Activated T-cell treated with anti-CD3 and anti-CD28 coated beads, Interleukin-2, amount 50 U/mL, for 72 hours (primary cell): ENCODE measurements around the gene RAB12. TPM values are rescaled to one million over a fixed set of nuclear protein-coding genes. Genes with fewer than 3 reads are reported as not detected.
A peak's percentile ranks its signal among the peaks of the same experiment; 100 is the strongest.
"Not testable (repeated sequence)": the region's sequence is repeated elsewhere in the genome, so short reads cannot be mapped to it uniquely, and the experiment has no call there.

Source experiments
- ATAC-seq, 2 donors: fragments of 150-1000 bp; cut with Tn5 transposase; replicated peaks in 1 of 2; 2 replicates each; pipeline ENCODE4 v1.10.0; 2021; ENCODE audit warnings: moderate library complexity in 2 of 2, mild to moderate bottlenecking in 1 of 2
- DNase-seq, 2 donors: peaks; one replicate each; pipeline ENCODE4 v3.0.0; 2021 to 2022; ENCODE audit warnings: mixed read lengths in 1 of 2
- H3K27ac Mint-ChIP-seq: one replicate; pipeline ENCODE4 v1.8.0; 2022; ENCODE audit warnings: mild to moderate bottlenecking, moderate library complexity, mixed read lengths
- H3K27me3 Mint-ChIP-seq: one replicate; pipeline ENCODE4 v1.8.0; 2022; ENCODE audit warnings: low read depth, mixed read lengths
- H3K36me3 Mint-ChIP-seq, 2 donors: one replicate each; pipeline ENCODE4 v1.8.0; 2022; ENCODE audit warnings: mixed read lengths in 2 of 2, mild to moderate bottlenecking in 1 of 2; ENCODE audit not compliant: insufficient read depth in 2 of 2
- H3K4me1 Mint-ChIP-seq: one replicate; pipeline ENCODE4 v1.8.0; 2022; ENCODE audit warnings: low read depth, mixed read lengths
- H3K4me3 Mint-ChIP-seq, 2 donors: one replicate each; pipeline ENCODE4 v1.8.0; 2022; ENCODE audit warnings: mild to moderate bottlenecking in 2 of 2, mixed read lengths in 2 of 2, moderate library complexity in 2 of 2
- H3K9me3 Mint-ChIP-seq, 2 donors: one replicate each; pipeline ENCODE4 v1.8.0; 2022; ENCODE audit warnings: mixed read lengths in 2 of 2
- total RNA-seq, 2 donors: library from RNA; stranded (reverse); gene quantifications; one replicate each; pipeline ENCODE4 v1.2.3, GENCODE V29; 2022

RAB12 gene
- total RNA-seq, 2 donors from 2014 or later: 14.5 to 15.0 TPM

GRCh38 chr18:8634508-8634907 lies 25.3 kb downstream of the RAB12 start:
- Mint-ChIP-seq H3K9me3 (no peaks in the 10 kb centered on the region), H3K36me3 (peaks cover under 1 to 20% of the 10 kb centered on the region in 2 donors), H3K4me1 (no peaks in the 10 kb centered on the region), H3K27ac (no peak overlapping the region), H3K27me3 (no peaks in the 10 kb centered on the region), H3K4me3 (no peak overlapping the region)
- no peak for DNase-seq
- ATAC-seq: no peak

- ATAC-seq (no peak), DNase-seq (no peak)
- Mint-ChIP-seq H3K27me3 (no peaks in the 10 kb centered on the region), H3K4me1 (no peaks in the 10 kb centered on the region), H3K27ac (peak overlapping the region; percentile 2), H3K36me3 (peaks cover 4 to 23% of the 10 kb centered on the region in 2 donors), H3K4me3 (no peak overlapping the region), H3K9me3 (no peaks in the 10 kb centered on the region)
Observed at GRCh38 chr18:8635087-8635486, 25.9 kb downstream of the RAB12 start.

GRCh38 chr18:8639762-8640161 lies 30.5 kb downstream of the RAB12 start:
- Mint-ChIP-seq H3K4me1 (peaks cover 6% of the 10 kb centered on the region), H3K27ac (no peak overlapping the region), H3K27me3 (no peaks in the 10 kb centered on the region), H3K4me3 (no peak overlapping the region), H3K36me3 (peaks cover 8 to 25% of the 10 kb centered on the region in 2 donors), H3K9me3 (no peaks in the 10 kb centered on the region)
- no peak for DNase-seq
- no peak for ATAC-seq

- ATAC-seq (no peak), DNase-seq (no peak)
- Mint-ChIP-seq H3K4me3 (no peak overlapping the region), H3K27me3 (peaks cover 8% of the 10 kb centered on the region), H3K4me1 (peaks cover 6% of the 10 kb centered on the region), H3K9me3 (no peaks in the 10 kb centered on the region), H3K27ac (no peak overlapping the region), H3K36me3 (peaks cover 8 to 15% of the 10 kb centered on the region in 2 donors)
Observed at GRCh38 chr18:8643326-8643878, 34.2 kb downstream of the RAB12 start.

- DNase-seq, H3K4me1 Mint-ChIP-seq, H3K9me3 Mint-ChIP-seq, ATAC-seq, H3K36me3 Mint-ChIP-seq, H3K27ac Mint-ChIP-seq, H3K4me3 Mint-ChIP-seq: not testable (repeated sequence)
- peaks cover 27% of the 10 kb centered on the region for H3K27me3 Mint-ChIP-seq
Observed at GRCh38 chr18:8647359-8647758, 38.1 kb downstream of the RAB12 start.

GRCh38 chr18:8651478-8652261 lies 42.4 kb downstream of the RAB12 start:
- H3K9me3 Mint-ChIP-seq, H3K36me3 Mint-ChIP-seq, ATAC-seq, H3K27ac Mint-ChIP-seq, DNase-seq, H3K4me3 Mint-ChIP-seq, H3K4me1 Mint-ChIP-seq: not testable (repeated sequence)
- peaks cover 49% of the 10 kb centered on the region for H3K27me3 Mint-ChIP-seq

GRCh38 chr18:8654503-8655451 lies 45.5 kb downstream of the RAB12 start:
- no peak for ATAC-seq
- no peak overlapping the region for H3K27ac Mint-ChIP-seq
- DNase-seq: no peak

GRCh38 chr18:8656232-8656631 lies 47.0 kb downstream of the RAB12 start:
- ATAC-seq (no peak), DNase-seq (no peak)
- Mint-ChIP-seq H3K4me3 (no peak overlapping the region), H3K36me3 (no peaks in the 10 kb centered on the region), H3K9me3 (no peaks in the 10 kb centered on the region), H3K27ac (no peak overlapping the region), H3K27me3 (peaks cover 29% of the 10 kb centered on the region), H3K4me1 (no peaks in the 10 kb centered on the region)

More at GRCh38 chr18:8654503-8655451, 45.5 kb downstream of the RAB12 start:
- no peaks in the 10 kb centered on the region for H3K9me3 Mint-ChIP-seq
- H3K4me3 Mint-ChIP-seq: no peak overlapping the region
- H3K36me3 Mint-ChIP-seq: no peaks in the 10 kb centered on the region
- H3K27me3 Mint-ChIP-seq: peaks cover 41% of the 10 kb centered on the region
- no peaks in the 10 kb centered on the region for H3K4me1 Mint-ChIP-seq

- H3K27me3 Mint-ChIP-seq: peaks cover 22% of the 10 kb centered on the region
- H3K36me3 Mint-ChIP-seq: no peaks in the 10 kb centered on the region
- H3K4me1 Mint-ChIP-seq: no peaks in the 10 kb centered on the region
- no peaks in the 10 kb centered on the region for H3K9me3 Mint-ChIP-seq
- DNase-seq (no peak), ATAC-seq (no peak)
- H3K4me3 Mint-ChIP-seq: no peak overlapping the region
- H3K27ac Mint-ChIP-seq: no peak overlapping the region
Observed at GRCh38 chr18:8657050-8657820, 48.0 kb downstream of the RAB12 start.

- DNase-seq (no peak), ATAC-seq (no peak)
- H3K36me3 Mint-ChIP-seq: no peaks in the 10 kb centered on the region
- no peak overlapping the region for H3K27ac Mint-ChIP-seq
- no peaks in the 10 kb centered on the region for H3K4me1 Mint-ChIP-seq
- H3K27me3 Mint-ChIP-seq: peaks cover 25% of the 10 kb centered on the region
- no peak overlapping the region for H3K4me3 Mint-ChIP-seq
- no peaks in the 10 kb centered on the region for H3K9me3 Mint-ChIP-seq
Observed at GRCh38 chr18:8657873-8658470, 48.7 kb downstream of the RAB12 start.

- no peak for ATAC-seq
- no peak for DNase-seq
- Mint-ChIP-seq H3K4me1 (no peaks in the 10 kb centered on the region), H3K36me3 (no peaks in the 10 kb centered on the region), H3K4me3 (no peak overlapping the region), H3K27ac (no peak overlapping the region), H3K9me3 (no peaks in the 10 kb centered on the region), H3K27me3 (peaks cover 18% of the 10 kb centered on the region)
Observed at GRCh38 chr18:8658858-8659485, 49.7 kb downstream of the RAB12 start.
